Glutamatergic neuron (in vitro differentiated cells): ENCODE measurements around the gene IL2RA. TPM values are rescaled to one million over a fixed set of nuclear protein-coding genes. Genes with fewer than 3 reads are reported as not detected.

Experiments used
- DNase-seq: peaks from one replicate; pipeline ENCODE4 v3.0.0; 2022
- H3K27ac Mint-ChIP-seq: one replicate; pipeline ENCODE4 v1.8.0; 2020; ENCODE audit warnings: mild to moderate bottlenecking, mixed read lengths, inconsistent platforms; ENCODE audit not compliant: unreplicated experiment
- H3K27me3 Mint-ChIP-seq: one replicate; pipeline ENCODE4 v1.8.0; 2020; ENCODE audit warnings: mild to moderate bottlenecking, moderate library complexity, mixed read lengths, inconsistent platforms; ENCODE audit not compliant: unreplicated experiment
- H3K36me3 Mint-ChIP-seq: one replicate; pipeline ENCODE4 v1.8.0; 2020; ENCODE audit warnings: mild to moderate bottlenecking, mixed read lengths, inconsistent platforms; ENCODE audit not compliant: unreplicated experiment
- H3K4me1 Mint-ChIP-seq: one replicate; pipeline ENCODE4 v1.8.0; 2020; ENCODE audit warnings: mild to moderate bottlenecking, low read depth, mixed read lengths, inconsistent platforms; ENCODE audit not compliant: unreplicated experiment
- H3K4me3 Mint-ChIP-seq: one replicate; pipeline ENCODE4 v1.8.0; 2020; ENCODE audit warnings: mild to moderate bottlenecking, mixed read lengths, inconsistent platforms; ENCODE audit not compliant: unreplicated experiment
- H3K9me3 Mint-ChIP-seq: one replicate; pipeline ENCODE4 v1.8.0; 2020; ENCODE audit warnings: mild to moderate bottlenecking, moderate library complexity, mixed read lengths, inconsistent platforms; ENCODE audit not compliant: unreplicated experiment
- total RNA-seq: library from RNA; stranded (reverse); fragmentation: NEBNext Ultra II Directional; extraction: Animal tissue kit (Norgen Biotek cat#: 25700); gene quantifications from one replicate; pipeline ENCODE4 v1.2.1, GENCODE V29; 2021; ENCODE audit not compliant: unreplicated experiment
- TF ChIP-seq, protein P1 (sequence below): fragments of 200-600 bp; sonication (generic); IDR thresholded peaks from one replicate; pipeline ENCODE4 v1.5.0; 2021; ENCODE audit not compliant: partially characterized antibody, unreplicated experiment

IL2RA gene
- total RNA-seq, 1 donor from 2014 or later = not detected

DNA sequence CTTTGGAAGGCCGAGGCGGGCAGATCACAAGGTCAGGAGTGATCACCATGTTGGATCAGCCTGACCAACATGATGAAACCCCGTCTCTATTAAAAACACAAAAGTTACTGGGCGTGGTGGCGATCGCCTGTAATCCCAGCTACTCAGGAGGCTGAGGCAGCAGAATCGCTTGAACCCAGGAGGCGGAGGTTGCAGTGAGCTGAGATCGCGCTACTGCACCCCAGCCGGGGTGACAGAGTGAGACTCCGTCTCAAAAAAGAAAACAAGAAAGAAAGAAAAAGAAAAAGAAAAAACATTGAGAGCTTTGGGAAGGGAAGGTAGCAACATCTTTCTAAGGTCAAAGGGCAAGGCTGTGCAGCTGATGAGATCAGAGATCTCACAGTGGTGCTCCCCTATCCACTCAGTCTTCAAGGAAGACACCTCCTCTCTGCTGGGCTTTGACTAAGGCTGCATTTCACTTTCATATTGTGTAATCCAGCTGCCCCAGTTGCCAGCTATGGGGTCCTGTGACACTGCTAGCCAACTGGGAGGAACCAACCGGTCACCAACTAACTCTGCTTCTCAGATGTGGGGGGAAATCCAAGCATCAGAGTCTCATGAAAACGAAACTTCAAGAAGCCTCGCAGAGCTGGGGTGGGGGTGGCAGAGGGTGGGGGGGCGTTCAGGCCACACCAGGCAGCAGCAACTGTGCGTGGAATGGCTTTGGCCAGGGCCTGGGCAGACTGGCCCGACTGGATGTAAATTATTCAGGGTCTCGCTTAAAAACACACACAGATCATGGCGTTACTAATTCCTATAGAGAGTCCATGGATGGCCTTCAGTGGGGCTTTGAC lies 86.3 kb downstream of the IL2RA start:
- H3K4me1 Mint-ChIP-seq = peaks cover 5% of the 10 kb centered on the region

DNA sequence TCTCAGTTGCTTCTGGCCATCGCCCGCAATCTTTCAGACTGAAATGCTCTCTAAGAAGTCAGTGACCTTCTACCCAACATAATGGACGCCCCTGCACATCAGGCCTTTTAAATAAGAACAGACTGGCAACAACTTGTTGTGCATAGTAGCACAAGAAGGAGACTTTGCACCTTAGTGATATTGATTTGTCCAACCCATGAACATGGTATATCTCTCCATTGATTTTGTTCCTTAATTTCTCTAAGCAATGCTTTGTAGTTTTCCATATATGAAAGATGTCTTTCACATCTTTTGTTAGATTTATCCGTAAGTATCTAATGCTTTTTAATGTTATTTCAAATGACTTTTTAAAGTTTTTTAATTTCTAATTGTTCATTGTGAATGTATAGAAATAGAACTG lies 89.1 kb downstream of the IL2RA start:
- no peak for DNase-seq
- TF ChIP-seq, protein P1, sequence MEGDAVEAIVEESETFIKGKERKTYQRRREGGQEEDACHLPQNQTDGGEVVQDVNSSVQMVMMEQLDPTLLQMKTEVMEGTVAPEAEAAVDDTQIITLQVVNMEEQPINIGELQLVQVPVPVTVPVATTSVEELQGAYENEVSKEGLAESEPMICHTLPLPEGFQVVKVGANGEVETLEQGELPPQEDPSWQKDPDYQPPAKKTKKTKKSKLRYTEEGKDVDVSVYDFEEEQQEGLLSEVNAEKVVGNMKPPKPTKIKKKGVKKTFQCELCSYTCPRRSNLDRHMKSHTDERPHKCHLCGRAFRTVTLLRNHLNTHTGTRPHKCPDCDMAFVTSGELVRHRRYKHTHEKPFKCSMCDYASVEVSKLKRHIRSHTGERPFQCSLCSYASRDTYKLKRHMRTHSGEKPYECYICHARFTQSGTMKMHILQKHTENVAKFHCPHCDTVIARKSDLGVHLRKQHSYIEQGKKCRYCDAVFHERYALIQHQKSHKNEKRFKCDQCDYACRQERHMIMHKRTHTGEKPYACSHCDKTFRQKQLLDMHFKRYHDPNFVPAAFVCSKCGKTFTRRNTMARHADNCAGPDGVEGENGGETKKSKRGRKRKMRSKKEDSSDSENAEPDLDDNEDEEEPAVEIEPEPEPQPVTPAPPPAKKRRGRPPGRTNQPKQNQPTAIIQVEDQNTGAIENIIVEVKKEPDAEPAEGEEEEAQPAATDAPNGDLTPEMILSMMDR = no peak
- Mint-ChIP-seq H3K36me3 (no peaks in the 10 kb centered on the region), H3K9me3 (peaks cover 2% of the 10 kb centered on the region), H3K4me1 (peaks cover 5% of the 10 kb centered on the region), H3K27me3 (peaks cover 7% of the 10 kb centered on the region), H3K27ac (no peak overlapping the region), H3K4me3 (no peak overlapping the region)

More for the DNA sequence above, 86.3 kb downstream of the IL2RA start:
- no peak for DNase-seq
- TF ChIP-seq, protein P1 = no peak
- peaks cover 9% of the 10 kb centered on the region for H3K27me3 Mint-ChIP-seq
- peak overlapping the region; percentile 81 for H3K4me3 Mint-ChIP-seq
- peaks cover 2% of the 10 kb centered on the region for H3K9me3 Mint-ChIP-seq
- no peaks in the 10 kb centered on the region for H3K36me3 Mint-ChIP-seq
- H3K27ac Mint-ChIP-seq = no peak overlapping the region

DNA sequence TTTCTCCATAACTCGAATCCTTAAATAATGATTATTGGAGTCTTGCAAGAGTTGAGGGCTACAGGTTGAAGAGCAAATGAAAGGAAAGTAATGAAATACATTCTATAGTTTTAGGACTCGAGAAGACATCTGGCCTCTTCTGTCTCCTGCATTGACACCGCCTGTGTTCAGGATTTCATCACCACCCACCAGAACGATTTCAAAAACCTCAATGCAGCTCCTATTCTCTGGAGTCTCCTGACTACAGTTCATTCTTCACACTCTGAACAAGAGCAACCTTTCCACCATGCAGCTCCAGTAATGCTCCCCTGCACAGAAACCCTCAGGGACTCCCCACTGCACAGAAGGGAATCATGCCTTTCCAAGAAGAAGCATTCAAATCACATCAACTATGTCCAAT lies 90.3 kb downstream of the IL2RA start:
- Mint-ChIP-seq H3K4me1 (peaks cover 5% of the 10 kb centered on the region), H3K36me3 (no peaks in the 10 kb centered on the region), H3K27ac (no peak overlapping the region), H3K27me3 (peaks cover 6% of the 10 kb centered on the region), H3K9me3 (peaks cover 4% of the 10 kb centered on the region), H3K4me3 (no peak overlapping the region)
- DNase-seq = no peak
- TF ChIP-seq, protein P1 = no peak

DNA sequence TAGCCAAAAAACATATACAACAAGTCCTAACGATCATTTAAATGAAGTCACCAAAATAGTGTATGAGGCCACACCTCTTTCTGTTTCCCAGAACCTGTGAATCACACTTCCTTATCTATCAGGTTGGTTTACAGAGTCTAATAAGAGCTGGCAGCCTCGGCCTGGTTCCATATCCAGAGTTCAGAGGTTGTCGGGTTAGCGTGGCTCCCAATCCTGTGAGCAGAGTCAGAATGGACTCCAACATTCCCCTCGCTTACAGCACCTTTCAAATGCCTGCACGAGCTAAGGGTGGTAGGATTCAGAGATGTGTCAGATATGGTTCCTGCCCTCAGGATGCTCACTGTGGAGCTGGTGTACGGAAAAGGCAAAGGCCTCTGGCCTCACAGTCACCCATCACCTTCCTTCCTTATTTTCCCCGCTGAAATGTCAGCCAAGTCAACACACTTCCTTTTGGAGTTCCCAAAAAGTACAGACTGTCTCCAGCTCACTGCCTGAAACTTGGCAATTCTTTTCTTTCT lies 90.8 kb downstream of the IL2RA start:
- no peak overlapping the region for H3K27ac Mint-ChIP-seq
- no peak overlapping the region for H3K4me3 Mint-ChIP-seq
- DNase-seq = no peak
- peaks cover 4% of the 10 kb centered on the region for H3K27me3 Mint-ChIP-seq
- H3K9me3 Mint-ChIP-seq = peaks cover 2% of the 10 kb centered on the region
- no peaks in the 10 kb centered on the region for H3K36me3 Mint-ChIP-seq
- TF ChIP-seq, protein P1 = no peak
- peaks cover 4% of the 10 kb centered on the region for H3K4me1 Mint-ChIP-seq

DNA sequence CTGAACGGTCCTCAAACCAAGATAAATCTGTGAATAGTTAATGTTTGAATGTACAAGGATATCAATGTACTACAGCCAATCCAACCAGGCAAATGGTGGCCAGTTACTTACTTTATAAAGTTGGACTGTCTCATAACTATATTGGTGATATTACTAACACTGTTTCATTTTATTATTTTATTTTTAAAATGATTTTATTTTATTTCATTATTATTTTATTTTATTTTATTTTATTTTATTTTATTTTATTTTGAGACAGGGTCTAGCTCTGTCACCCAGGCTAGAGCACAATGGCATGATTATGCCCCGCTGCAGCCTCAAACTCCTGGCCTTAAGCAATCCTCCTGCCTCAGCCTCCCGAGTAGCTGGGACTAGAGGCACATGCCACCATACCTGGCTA lies 91.6 kb downstream of the IL2RA start:
- Mint-ChIP-seq H3K27me3 (no peaks in the 10 kb centered on the region), H3K27ac (no peak overlapping the region), H3K36me3 (no peaks in the 10 kb centered on the region), H3K4me1 (peaks cover 3% of the 10 kb centered on the region), H3K4me3 (no peak overlapping the region), H3K9me3 (peaks cover 2% of the 10 kb centered on the region)
- DNase-seq = no peak
- TF ChIP-seq, protein P1 = no peak
